Eye (tissue), 1 donor: ENCODE measurements around the gene NFATC2.

Source experiments
- DNase-seq: peaks from one replicate; pipeline ENCODE4 v3.0.0-alpha.2; 2015

The NFATC2 gene

DNA sequence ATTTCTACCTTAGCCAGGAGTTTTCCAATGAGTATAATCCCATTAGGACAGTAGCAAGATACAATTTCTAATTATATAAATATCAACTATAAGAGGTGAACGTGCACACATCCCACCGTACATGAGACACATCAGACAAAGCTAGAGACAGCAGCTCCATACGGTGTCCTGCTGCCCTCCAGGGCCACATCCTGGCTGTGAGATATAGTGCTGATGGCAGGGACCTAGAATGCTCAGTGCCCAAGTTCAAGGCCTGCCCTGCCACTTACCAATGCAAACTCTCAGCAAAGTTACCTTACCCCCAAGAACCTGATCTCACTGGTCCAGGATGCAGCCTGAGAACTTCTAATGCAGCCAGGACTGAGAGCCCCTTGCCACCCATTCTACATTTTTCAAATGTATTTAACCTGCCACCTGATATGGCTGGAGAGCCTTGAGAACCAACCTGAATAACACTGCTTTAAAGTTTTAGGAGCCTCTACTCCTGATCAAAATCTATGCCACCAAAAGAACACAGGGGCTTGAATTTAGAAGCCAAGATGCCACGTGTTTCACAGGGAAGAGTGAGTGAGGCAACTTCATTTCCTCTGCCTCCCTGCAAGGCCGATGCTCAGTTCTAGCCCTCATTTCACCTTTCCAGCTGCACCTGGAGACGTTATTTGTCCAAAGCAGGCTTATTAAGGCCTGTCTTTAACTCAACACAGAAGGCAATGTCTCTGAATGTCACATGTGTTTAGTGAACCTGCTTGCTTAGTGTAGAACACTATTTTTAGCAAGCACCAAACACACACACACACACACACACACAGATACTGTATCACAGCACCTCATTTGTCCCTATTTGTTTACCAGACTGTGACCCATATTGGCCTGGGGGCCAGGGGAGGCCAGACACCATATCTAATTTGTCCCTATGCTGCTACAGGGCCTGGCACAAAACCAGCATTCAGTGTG is 6.1 kb downstream of the NFATC2 start:
- DNase-seq, result no peak

- no peak for DNase-seq
Measured at GRCh38 chr20:51535674-51536073, 6.8 kb downstream of the NFATC2 start.

DNA sequence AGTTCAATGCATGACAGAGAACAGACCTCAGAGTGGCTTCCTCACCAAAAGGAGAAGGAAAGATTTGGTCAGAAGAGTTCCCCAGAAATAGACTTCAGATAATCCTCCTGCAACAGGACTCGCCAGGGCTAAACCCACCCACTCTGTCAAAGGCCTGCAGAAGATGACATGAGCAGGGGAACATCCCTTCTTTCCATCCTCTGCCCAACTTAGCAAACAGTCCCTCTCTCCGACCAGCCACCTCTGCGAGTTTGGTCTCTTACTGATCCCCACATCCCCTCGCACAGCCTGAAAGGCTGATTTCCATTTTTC is 7.5 kb downstream of the NFATC2 start:
- no peak for DNase-seq

GRCh38 chr20:51533291-51534172 is 9.0 kb downstream of the NFATC2 start:
- DNase-seq, result no peak

DNA sequence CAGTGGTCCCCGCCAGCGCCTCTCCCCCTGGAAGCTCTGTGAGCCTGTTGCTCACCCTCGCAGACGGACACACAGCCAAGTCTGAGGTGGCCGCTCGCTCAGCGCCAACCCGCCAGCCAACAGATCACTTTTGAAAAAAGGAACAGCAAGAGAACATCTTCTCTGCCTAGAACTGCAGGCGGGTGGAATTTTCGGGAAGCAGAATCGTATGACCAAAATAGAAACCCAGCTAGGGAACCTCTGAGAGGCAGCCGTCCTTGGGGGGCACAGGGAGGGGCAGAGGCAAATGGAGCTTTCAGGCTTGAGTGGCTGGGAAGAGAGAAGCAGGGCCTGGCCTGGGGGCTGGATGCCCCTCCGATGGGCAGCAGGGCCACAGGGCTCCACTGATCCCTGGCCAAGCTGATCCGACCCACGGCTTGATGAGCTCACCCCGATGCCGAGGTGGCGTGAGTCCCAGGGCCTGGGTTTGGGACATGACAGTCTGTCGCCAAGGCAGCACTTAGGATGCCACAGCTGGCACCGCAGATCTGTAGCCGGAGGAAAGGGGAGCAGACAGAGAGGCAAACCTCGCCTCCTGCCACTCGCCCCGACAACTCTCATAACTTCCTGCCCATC is 9.8 kb downstream of the NFATC2 start:
- DNase-seq, result no peak

GRCh38 chr20:51531712-51532456 is 10.6 kb downstream of the NFATC2 start:
- DNase-seq, result no peak

- DNase-seq, result no peak
Measured at GRCh38 chr20:51531141-51531710, 11.3 kb downstream of the NFATC2 start.

GRCh38 chr20:51529758-51530157 is 12.8 kb downstream of the NFATC2 start:
- no peak for DNase-seq

DNA sequence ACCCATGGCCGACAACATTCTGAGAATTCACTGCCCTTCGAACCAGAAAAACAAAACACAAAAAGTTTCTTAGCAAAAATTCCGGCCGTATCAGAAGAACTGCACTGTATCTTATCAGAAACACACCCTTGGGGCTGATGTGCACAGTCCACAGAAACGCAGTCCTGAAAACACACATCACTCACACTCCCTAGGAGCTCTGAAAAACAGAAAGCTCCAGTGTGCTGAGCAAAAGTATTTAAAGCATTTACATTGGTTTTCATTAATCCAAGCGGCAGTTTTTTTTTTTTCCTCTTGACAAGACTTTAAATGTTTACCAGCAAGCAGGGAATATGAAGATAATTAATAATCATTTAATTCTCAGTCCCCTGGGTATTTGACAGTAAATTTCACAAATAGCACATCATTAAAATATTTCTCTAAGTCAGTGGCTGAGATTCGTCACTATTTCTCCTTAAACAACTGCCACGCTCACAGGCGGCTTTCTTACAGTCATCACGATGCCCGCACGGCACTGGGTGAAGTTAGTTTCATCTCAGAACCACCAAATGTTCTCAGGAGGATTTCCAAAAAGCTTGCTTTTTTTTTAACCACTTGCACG is 13.3 kb downstream of the NFATC2 start:
- DNase-seq, result no peak

DNA sequence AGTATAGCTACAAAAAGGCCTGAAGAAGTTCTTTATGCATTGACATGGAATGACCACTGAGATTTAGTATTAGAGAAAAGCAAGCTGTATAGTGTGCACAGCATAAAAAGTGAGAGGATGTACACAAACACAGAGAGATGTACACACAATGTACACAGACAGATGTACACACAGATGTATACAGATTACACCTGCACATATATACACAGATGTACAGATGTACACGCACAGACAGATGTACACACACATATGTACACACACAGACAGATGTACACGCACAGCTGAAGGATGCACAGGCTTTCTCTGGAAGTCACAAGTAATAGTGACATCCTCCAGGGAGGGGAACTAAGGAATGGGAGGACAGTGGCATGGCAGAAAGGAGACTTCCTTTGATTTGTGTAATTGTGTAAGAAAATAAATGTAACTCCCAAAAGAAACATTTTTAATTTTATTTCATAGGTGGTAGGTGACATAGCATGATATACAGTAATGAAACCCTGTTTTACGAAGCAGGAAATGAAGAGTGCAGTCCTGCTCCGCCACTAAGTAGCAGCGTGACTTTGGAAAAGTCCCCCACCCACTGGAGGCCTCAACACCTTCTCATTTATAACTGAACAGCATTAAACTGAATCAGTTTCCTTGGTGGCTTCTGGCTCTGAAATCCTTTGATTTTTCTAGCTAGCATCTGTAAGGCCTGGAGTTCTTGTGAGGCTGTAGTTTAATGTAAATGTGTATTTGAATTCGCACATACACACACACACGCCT is 14.1 kb downstream of the NFATC2 start:
- DNase-seq, result no peak

GRCh38 chr20:51526754-51527153 is 15.8 kb downstream of the NFATC2 start:
- no peak for DNase-seq

DNA sequence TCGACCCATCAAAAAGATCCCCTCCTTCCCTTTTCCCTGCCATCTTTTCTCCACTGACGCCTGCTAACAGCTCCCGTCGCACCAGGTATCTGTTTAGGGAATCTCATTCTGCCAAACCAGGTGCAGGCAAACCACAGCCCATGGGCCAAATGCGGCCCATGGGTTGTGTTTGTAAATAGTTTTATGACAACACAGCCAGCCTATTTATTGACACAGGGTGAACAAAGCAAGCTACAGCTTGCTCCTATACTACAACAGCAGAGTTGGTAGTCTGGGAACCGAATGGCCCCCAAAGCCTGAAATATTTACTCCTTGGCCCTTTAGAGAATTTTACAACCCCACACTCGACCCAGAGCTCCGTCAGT is 16.4 kb downstream of the NFATC2 start:
- DNase-seq, result no peak

DNA sequence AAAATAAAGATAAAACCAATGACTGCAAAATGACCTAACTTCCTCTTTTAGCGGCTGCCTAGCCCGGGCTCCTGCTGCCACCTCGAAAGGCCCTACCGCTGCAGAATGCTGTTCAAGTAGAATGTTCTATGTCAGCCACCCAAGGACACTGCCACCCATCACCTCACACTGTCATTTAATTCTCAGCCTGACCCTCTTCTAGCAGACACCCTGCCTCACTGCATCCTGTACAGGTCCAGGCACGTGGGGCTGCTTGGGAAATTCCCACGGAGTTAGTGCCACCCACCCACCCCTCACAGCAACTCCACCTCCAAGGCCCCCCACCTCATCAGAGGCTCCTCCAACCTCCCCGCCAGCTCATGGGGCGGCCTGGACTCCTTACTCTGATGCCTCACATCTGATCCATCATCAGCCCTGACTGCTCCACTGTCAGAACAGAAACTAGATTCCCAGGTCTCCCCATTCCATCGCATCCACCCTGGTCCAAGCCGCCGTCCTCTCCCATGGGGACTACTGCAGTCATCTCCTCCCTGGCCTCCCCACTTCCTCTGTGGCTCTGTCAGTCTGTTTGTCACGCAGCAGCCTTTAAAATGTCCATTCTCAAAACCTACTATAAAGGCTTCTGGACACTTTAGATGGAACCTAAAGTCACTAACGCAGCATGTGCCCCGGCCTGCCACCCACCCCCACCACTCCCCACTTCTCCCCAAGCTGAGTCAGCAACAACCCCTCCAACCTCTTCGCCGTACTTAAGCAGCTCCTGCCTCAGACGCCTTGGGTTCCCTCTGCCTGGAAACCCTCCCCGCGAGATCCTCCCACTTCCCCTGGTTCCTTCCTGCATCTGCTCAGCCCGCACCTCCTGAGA is 17.0 kb downstream of the NFATC2 start:
- DNase-seq, result no peak

DNA sequence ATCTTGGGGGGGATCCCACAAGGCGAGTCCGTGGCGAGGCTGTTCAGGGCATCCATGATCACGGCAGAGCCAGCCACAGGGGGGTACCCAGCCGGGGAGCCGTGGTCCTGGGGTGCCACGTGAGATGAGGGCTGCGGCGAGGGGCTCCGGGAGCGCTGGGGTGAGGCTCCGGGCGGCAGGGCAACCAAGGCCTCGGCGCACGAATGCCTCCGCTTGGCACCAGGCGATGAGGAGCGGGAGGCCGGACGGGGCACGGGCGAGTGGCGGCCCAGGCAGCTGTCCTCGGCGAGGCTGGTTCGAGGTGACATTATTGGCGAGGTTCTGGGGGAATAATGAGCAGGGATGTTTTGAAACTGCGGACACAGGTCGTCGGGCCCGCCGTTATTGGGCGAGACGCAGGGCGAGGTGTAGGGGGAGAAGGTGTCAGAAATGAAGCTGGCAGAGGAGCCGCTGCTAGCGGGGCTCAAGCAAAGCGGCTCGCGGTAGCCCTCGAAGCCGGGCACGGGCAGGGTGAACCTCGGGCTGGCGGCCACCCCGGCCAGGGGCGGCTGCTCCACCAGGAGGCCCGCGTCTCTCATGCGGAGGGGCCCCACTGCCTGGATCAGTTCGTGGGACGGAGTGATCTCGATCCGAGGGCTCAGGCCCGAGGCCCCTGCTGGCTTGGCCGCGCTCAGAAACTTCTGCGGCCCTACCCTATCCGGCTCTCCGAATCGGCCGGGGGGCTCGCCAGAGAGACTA is 19.1 kb downstream of the NFATC2 start:
- no peak for DNase-seq

- no peak for DNase-seq
Measured at GRCh38 chr20:51522207-51522606, 20.3 kb downstream of the NFATC2 start.

GRCh38 chr20:51517839-51518238 is 24.7 kb downstream of the NFATC2 start:
- no peak for DNase-seq

GRCh38 chr20:51516855-51517254 is 25.7 kb downstream of the NFATC2 start:
- no peak for DNase-seq

GRCh38 chr20:51514836-51515235 is 27.7 kb downstream of the NFATC2 start:
- DNase-seq, result no peak

DNA sequence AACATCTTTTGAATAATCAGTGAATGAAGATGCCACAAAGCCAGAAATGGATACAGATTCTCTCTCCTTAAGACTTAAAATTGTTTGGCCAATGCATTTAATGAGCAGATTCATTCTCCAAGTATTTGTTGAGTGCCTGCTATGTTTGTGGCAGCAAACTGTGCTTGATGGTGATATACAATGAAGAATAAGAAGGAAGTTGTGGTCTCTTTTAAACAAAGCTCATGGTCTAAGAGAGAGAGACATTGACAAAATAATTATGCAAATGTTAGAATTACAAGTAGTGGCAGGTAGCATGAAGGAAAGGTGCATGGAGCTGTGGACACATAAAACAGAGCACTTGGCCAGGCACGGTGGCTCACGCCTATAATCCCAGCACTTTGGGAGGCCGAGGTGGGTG is 28.3 kb downstream of the NFATC2 start:
- no peak for DNase-seq

GRCh38 chr20:51513545-51513944 is 29.0 kb downstream of the NFATC2 start:
- no peak for DNase-seq
